Measurements from ENCODE around the gene PTPRZ1.

Gene PTPRZ1

DNA sequence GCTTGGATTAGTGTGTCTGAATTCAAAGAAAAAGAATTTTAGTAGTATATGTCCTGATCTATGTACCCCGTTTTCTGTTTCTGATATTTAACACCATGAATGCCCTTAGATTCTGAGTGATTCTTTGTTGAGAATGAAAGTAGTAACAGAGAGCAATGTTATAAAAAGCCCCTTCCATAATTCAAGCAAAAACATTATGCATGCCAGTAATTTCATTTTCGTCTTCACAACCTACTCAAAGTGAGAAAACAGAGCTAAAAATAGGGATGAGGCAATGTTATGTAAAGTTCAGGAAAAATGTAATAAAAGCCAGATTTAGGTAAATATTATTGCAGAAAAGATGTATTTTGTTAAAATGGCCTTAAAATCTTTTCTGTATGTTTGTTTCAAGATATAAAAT lies 28.1 kb downstream of the PTPRZ1 start:
- DNase-seq = no peak

DNA sequence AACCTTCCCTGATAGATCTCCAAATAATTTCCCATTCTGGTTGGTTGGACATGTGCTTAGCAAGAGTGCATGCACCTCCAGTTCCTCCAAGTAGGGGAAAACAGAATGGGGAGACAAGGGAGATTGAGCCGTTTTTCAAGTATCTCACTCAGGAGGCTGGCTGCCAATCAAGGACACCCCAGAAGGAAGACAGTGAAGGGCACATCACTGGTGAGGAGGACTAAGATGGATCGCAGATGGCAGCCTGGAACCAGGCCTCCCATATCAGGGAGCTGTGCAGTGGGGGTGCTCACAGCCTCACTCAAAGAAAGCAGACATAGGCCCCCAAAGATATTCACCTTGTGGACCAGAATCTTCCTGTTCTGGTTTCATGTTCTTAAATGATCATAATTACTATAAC lies 31.2 kb downstream of the PTPRZ1 start:
- DNase-seq = no peak

GRCh38 chr7:121908042-121908441 lies 35.1 kb downstream of the PTPRZ1 start:
- no peak for DNase-seq

- DNase-seq = no peak
Observed at GRCh38 chr7:121909716-121910345, 36.9 kb downstream of the PTPRZ1 start.

DNA sequence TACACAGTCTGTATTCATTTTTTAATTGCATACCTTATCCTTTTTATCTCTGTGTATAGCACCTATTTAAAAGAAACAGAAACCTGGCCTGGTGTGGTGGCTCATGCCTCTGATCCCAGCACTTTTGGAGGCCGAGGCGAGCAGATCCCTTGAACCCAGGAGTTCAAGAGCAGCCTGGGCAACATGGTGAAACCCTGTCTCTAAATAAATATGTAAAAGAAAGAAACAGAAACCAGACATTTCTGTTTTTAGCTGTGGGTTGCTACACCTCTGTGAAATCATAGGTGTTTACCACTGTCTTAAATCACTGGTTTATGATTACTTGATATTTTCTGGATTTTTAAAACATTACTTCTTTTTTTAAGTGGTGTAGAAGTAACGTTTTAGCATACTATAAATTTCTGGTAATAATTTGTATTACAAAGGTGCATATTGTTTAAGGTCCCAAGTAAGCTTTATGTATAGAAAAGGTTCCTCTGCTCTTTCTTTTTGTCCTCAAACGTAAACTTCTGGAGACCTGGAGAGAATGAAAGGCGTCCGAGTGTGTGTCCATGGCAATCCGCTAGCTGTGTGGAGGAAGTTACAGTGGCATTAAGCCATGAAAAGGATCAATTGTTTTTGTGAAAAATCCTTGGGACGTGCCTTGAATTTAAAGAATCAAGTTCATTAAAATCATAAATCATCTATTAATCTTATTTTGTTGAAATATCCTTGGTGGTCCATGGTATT lies 41.1 kb downstream of the PTPRZ1 start:
- DNase-seq = no peak

DNA sequence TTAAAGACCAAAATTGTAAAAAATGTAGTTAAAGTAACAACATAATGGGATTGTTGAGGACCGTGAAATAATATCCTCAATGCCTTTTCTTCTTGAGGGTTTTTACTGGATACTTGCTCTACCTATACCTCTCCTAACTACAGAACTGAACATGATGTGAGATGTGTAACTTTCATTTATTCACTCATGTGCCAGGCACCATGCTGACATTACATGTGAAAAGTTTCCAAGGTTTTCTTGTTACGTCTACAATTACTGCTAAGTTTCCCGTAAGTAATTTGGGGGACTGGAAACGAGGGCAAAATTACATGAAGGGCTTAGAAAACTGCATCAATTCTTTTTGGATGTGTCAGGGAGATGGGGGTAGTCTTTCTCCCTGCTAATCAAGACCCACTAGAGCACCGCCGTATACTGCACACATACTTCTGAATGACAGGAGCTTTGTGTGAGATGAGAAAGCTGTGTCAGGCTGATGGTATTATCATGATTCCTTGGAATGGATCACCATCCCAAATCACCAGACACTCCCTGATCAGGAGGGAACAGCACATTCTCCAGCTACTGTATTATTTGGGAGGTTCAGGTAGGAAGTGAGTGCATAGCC lies 41.8 kb downstream of the PTPRZ1 start:
- no peak for DNase-seq

GRCh38 chr7:121916211-121916610 lies 43.2 kb downstream of the PTPRZ1 start:
- DNase-seq = no peak

DNA sequence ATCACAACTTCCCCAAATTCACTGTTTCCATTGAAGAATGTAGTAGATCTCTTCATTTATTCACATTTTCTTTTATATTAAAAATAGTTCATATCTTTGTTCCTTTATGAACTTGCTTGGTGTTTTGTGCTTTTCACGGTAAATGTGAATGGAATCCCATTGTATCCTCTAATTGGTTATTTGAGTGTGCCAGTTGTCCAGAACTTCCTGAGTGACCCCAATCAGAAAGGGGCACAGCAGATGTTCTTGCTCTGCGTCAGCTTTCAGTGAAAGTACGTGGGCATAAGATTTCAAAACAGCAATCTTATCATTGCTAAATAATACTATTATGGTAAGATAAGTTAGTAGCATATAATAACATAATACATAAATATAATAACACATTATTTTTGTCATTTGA lies 47.0 kb downstream of the PTPRZ1 start:
- DNase-seq = no peak

DNA sequence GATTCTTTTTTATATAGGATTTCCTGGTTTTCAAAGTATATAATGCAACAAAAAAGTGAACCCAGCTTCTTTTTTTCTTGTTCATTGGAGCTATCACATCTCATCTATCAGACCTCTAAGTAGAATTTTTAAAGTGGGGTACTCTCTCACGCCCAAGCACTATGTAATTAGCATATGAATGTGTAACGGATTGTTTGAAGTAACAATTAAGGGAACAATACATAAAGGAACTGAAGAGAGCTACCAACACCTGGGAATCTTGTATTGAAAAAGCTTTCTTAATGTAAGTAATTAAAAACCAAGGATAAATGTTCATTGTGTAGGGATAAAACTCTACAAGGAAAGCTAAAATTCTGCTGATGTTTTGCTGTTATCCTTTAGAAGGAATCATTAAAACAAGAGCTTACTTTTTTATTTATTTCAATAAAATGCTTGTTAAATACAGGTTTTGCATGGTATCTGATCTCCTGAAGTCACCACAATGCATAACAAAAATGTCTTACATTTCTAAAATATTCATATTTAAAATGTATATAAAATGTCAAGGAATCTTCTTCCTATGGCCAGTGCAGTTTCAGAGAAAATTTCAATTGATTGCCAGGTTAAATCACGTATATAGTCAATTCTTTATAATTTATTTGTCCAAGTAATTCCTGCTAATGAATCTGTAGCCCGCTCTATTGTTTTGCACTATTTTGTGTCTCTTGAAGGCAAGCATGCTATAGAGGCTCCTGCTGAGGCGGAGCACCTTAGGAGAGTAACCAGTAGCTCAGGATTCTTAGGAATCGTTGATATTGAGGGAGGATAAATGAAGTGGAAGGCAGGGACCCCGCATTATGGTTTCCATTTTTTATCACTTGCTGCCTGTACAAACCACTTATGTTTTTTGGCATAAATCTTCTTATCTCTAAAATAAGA lies 51.6 kb downstream of the PTPRZ1 start:
- no peak for DNase-seq

- no peak for DNase-seq
Observed at GRCh38 chr7:121931149-121931902, 58.4 kb downstream of the PTPRZ1 start.

DNA sequence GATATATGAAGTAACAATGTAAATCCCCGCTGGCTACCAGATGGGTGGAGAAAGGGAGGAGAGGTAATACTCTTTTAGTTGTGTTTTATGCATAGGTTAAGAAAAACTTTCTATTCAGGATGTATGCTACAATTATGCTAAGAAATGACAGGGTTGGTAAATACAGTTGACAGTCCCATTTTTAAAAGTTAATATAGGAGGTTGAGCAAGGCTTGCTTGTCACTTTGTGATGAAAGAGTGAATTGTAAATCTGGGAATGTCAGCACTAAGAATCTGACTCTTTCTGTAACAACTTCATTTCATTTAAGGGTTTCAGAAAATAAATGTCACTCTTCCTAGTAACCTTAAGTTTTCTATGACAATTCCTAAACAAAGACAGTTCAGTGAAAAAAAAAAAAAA lies 59.8 kb downstream of the PTPRZ1 start:
- no peak for DNase-seq

DNA sequence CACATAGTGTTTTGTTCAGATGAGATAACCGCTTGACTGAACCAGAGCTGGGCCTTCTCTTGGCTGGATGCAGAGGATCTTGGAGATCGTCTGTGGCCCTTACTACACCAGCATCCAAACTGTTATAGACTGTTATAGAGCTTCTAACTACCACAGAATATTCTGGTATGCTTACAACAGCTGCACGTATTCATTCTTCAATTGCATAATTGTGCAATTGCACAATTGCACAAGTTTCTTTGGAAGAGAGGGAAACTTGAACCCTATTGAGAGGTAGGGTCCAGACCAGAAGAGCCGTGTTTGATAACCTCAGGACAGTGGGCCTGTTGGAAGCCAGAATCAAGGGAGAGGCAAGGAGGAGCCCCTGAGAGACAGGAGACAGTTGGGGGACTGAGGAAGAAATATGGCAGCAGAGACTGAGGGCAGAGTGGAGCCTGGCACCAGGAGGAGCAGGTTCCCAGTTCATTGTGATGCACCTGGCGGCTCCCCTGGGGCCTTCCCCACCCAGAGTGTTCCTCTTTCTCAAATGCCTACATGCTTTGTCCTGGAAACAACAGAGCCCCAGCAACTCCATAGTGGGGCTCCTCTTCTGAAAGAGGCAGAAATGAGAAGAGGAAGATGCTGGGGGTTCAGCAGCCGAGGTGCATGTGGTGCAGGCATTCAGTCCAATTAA lies 64.1 kb downstream of the PTPRZ1 start:
- DNase-seq = no peak

- no peak for DNase-seq
Observed at GRCh38 chr7:121938429-121938996, 65.6 kb downstream of the PTPRZ1 start.

- DNase-seq = no peak
Observed at GRCh38 chr7:121940918-121941317, 68.0 kb downstream of the PTPRZ1 start.

- no peak for DNase-seq
Observed at GRCh38 chr7:121941830-121942229, 68.9 kb downstream of the PTPRZ1 start.

GRCh38 chr7:121945066-121945465 lies 72.1 kb downstream of the PTPRZ1 start:
- no peak for DNase-seq

- no peak for DNase-seq
Observed at GRCh38 chr7:121945480-121946236, 72.7 kb downstream of the PTPRZ1 start.

GRCh38 chr7:121953164-121953563 lies 80.2 kb downstream of the PTPRZ1 start:
- no peak for DNase-seq

DNA sequence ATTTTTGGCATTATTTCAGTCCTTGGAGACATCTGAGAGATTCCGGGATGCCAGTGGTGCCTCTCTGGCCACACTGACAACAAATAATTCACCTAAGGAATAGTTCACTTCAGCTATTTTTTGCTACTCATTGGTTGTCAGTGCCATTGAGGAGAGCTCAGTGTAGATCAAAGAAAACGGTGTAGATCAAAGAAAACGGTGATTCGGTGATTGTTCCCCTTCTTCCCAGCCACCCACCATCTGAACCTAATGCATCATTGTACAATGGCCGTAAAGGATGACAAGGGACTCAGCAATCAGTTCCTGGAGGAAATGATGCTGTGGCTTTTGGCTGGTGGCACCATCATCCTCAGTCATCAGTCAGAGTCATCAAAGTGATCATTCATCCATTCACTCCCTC lies 80.6 kb downstream of the PTPRZ1 start:
- no peak for DNase-seq

- DNase-seq = no peak
Observed at GRCh38 chr7:121954803-121955202, 81.8 kb downstream of the PTPRZ1 start.

GRCh38 chr7:121957626-121958025 lies 84.7 kb downstream of the PTPRZ1 start:
- no peak for DNase-seq

All from activated effector memory CD4-positive, alpha-beta T cell treated with anti-CD3 and anti-CD28 coated beads, Interleukin-2, amount 50 U/mL, for 16 hours (primary cell).